HG03045 (cell line): ENCODE results near the gene CDK5.
"Not testable (repeated sequence)": the region's sequence is repeated elsewhere in the genome, so short reads cannot be mapped to it uniquely, and the experiment has no call there.

Experiments used
- ATAC-seq: cut with Tn5 transposase; IDR thresholded peaks from one replicate; pipeline ENCODE4 v1.9.1; 2021; ENCODE audit warnings: mild to moderate bottlenecking, moderate library complexity; ENCODE audit not compliant: unreplicated experiment

Gene CDK5

GRCh38 chr7:151058781-151059366 lies 1.2 kb upstream of the CDK5 start:
- ATAC-seq: no peak

- ATAC-seq: peak; percentile 90
Measured at GRCh38 chr7:151057989-151058780, 488 bp upstream of the CDK5 start.

- ATAC-seq: no peak
Measured at GRCh38 chr7:151056666-151057505, 811 bp downstream of the CDK5 start.

DNA sequence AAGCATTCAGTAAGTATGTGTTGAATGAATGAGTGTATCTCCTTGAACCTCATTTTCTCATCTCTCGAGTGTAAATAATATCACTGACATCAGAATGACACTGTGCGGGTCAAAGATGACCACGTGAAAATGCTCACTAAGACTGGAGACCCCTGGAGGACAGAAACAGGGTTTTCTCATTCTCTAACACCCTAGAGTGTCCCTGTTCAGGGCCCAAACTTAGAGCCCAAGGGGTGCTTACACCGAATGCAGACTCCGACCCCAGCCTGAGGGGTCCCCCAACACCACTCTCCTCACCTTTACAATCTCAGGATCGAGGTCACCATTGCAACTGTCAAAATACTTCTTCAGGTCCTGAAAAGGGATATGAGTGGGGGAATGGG lies 1.4 kb downstream of the CDK5 start:
- no peak for ATAC-seq

- ATAC-seq: no peak
Measured at GRCh38 chr7:151053751-151054150, 3.9 kb downstream of the CDK5 start.

GRCh38 chr7:151053096-151053495 lies 4.6 kb downstream of the CDK5 start:
- ATAC-seq: no peak

- ATAC-seq: no peak
Measured at GRCh38 chr7:151051108-151051507, 6.6 kb downstream of the CDK5 start.

DNA sequence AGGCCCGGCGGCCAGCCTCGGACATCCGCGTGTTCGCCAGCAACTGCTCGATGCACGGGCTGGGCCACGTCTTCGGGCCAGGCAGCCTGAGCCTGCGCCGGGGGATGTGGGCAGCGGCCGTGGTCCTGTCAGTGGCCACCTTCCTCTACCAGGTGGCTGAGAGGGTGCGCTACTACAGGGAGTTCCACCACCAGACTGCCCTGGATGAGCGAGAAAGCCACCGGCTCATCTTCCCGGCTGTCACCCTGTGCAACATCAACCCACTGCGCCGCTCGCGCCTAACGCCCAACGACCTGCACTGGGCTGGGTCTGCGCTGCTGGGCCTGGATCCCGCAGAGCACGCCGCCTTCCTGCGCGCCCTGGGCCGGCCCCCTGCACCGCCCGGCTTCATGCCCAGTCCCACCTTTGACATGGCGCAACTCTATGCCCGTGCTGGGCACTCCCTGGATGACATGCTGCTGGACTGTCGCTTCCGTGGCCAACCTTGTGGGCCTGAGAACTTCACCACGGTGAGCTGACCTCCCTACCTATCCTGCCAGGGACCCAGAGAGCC lies 8.7 kb downstream of the CDK5 start:
- no peak for ATAC-seq

- no peak for ATAC-seq
Measured at GRCh38 chr7:151047976-151048815, 9.5 kb downstream of the CDK5 start, which contains the start of gene ASIC3. Gene ASIC3, plus strand, starts transcription at chr7:151048531. Its CDS starts 355 bp downstream, at chr7:151048886.

DNA sequence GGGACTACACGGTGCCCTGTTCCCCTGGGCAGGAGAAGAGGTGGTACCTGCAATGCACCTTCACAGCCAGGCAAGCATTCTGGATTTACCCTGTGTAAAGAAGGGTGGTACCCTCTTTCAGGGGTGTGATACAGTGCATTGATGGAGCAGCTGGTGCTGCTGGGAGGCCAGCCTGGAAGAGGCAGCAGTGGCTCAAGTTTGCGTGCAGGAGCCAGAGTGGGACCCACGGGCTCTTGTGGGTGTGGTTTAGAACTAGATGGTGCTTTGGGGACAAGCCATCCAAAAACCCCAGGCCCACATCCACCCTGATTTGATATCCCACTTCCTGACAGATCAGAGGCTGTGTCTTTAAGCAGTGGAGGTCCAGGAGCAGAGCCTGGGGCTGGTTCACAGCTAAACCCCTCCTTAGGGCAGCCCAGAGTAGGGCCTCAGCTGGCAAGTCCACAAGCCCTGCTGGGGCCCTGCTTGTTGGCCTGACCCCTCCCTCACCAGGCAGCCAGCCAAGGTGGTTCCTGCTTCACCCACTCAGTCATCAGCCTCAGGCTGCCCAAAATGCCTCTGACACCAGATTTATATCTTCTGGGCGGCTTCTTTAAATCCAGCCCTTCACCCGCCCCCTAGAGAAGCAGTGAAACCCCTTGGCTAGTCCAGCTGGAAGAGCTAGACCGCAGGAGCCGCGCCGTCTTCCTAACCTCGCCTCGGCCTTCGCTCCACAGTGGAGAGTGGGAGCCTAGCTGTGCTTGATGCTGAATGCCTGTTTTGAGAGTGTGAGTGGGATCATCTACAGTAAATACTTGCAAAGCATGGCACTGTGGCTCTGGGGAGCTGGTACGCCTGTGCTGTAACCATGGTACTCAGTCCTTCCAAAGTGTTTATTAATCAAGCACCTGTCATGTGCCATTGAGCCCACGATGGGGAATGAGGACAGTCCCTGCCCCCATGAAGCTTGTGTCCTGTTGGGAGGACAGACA lies 10.8 kb downstream of the CDK5 start:
- no peak for ATAC-seq

DNA sequence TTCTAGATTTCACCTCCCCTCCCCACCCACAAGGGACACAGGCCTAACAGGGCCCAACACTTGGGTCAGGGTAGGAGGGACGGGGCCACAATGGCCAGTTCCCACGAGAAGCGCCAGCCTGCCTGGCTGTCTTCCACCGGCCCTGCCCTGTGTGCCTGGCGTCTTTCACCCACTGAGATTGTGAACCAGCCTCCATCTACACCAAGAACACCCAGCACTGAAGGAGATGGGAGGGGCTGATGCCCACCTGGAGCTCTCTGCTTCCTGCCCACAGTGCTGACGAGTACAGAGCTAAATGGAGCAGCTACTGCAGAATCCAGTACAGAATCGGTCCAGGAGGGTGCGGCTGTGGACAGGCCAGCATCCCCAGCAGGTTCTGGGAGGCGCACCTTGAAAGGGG lies 11.7 kb downstream of the CDK5 start:
- ATAC-seq: no peak

- ATAC-seq: no peak
Measured at GRCh38 chr7:151045262-151045661, 12.4 kb downstream of the CDK5 start.

GRCh38 chr7:151043959-151044358 lies 13.7 kb downstream of the CDK5 start:
- no peak for ATAC-seq

GRCh38 chr7:151043449-151043848 lies 14.2 kb downstream of the CDK5 start:
- ATAC-seq: not testable (repeated sequence)

GRCh38 chr7:151040616-151041375 lies 16.9 kb downstream of the CDK5 start:
- no peak for ATAC-seq

- ATAC-seq: no peak
Measured at GRCh38 chr7:151039850-151040548, 17.7 kb downstream of the CDK5 start.

DNA sequence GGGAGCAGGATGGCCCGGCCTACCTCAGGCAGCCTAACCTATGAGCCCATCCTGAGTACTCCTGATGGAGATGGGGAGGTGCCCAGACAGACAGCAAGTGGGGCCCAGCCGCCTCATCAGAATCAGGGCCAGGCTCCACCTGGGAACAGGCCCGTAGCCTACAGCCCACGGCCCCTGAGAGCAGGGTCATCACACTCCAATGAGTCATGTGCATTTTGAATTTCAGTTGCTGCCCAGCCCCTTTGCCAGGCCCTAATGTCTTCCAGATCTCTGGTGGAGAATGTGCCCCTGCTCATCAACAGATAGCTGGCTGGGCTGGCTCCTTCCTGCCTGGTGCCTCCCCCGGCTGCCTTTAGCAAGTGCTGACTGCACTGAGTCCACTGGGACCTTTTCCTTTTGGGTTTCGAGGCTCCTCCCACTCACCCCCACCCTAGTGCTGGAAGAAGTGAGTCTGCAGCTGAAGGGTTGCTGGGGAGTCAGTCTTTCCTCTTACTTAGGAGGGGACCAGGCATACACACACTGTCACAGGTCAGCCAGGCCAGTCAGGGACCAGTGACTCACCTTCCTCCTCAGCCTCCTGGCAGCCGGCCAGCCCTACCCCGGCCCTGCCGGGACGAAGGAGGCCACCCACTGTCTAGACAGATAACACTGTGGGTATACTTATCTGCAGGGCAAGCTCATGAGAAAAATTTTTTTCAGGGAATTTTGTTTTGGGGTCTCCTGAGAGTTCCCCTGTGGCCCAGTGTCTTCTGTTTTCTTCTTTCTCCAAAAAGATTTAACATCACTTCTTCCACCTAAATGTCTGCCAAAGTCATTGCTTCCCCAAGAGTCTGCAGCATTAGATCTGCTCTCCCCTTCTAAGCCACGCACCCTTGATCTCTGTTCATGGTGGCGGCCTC lies 18.5 kb downstream of the CDK5 start:
- no peak for ATAC-seq
